Tibial nerve (tissue), 4 donors: ENCODE data around the gene ADAMTSL1. TPM values are rescaled to one million over a fixed set of nuclear protein-coding genes. Genes with fewer than 3 reads are reported as not detected.

Source experiments
- DNase-seq, 2 donors: peaks; one replicate each; pipeline ENCODE4 v3.0.0-alpha.2; 2019; ENCODE audit warnings: low spot score in 2 of 2
- H3K27ac ChIP-seq, 4 donors: fragments of 200-600 bp; sonication (generic) in 3 of 4; one replicate each; pipeline ENCODE4 v1.5.1; 2017 to 2019; ENCODE audit warnings: mild to moderate bottlenecking in 1 of 4
- H3K27me3 ChIP-seq, 2 donors: fragments of 200-600 bp; sonication (generic) in 1 of 2; one replicate each; pipeline versions ENCODE4 v1.5.1 to v1.6.0; 2017 to 2019
- H3K36me3 ChIP-seq, 3 donors: fragments of 200-600 bp; sonication (generic); one replicate each; pipeline ENCODE4 v1.5.1; 2018 to 2019
- H3K4me1 ChIP-seq, 4 donors: fragments of 200-600 bp; sonication (generic) in 3 of 4; one replicate each; pipeline ENCODE4 v1.5.1; 2017 to 2019
- H3K4me3 ChIP-seq, 4 donors: fragments of 200-600 bp; sonication (generic) in 3 of 4; one replicate each; pipeline ENCODE4 v1.5.1; 2017 to 2019; ENCODE audit warnings: mild to moderate bottlenecking in 1 of 4, moderate library complexity in 1 of 4
- H3K9me3 ChIP-seq, 4 donors: fragments of 200-600 bp; sonication (generic) in 3 of 4; one replicate each; pipeline ENCODE4 v1.5.1; 2017 to 2019
- CTCF ChIP-seq, 5 experiments: fragments of 200-600 bp in 3 of 5; fragments of 450-650 bp in 2 of 5; sonication (generic) in 3 of 5; IDR thresholded peaks; one replicate each; pipeline ENCODE4 v1.5.1; 2016 to 2019; ENCODE audit warnings: antibody characterized with exemption in 5 of 5, mild to moderate bottlenecking in 3 of 5, moderate library complexity in 2 of 5
- EP300 ChIP-seq, 2 donors: sonication (generic); formaldehyde crosslinking; IDR thresholded peaks; one replicate each; pipeline ENCODE4 v1.6.1; 2017; ENCODE audit warnings: antibody characterized with exemption in 2 of 2, mild to moderate bottlenecking in 1 of 2
- POLR2A ChIP-seq, 2 donors: fragments of 450-650 bp; IDR thresholded peaks; one replicate each; pipeline ENCODE4 v1.6.1; 2017; ENCODE audit warnings: antibody characterized with exemption in 2 of 2, mild to moderate bottlenecking in 2 of 2, moderate library complexity in 2 of 2
- WGBS, 2 donors: methylation state at CpG; one replicate each; pipeline ENCODE4 v1.1.5; 2018; 5-methylcytosine and 5-hydroxymethylcytosine counted together
- total RNA-seq, 4 donors: library from RNA; depleted of rRNA; stranded (reverse); fragments of >200 nt; gene quantifications; one replicate each; pipeline ENCODE4 v1.1.0, GENCODE V29; 2016

ADAMTSL1 gene
- total RNA-seq, 4 donors from 2014 or later = 11.9 to 27.1 (median 21.3) TPM

- Histone ChIP-seq H3K9me3 (no peaks in the 10 kb centered on the region), H3K36me3 (no peaks in the 10 kb centered on the region), H3K4me1 (peaks cover 0 to 17% (median under 1%) of the 10 kb centered on the region in 4 donors), H3K4me3 (no peak overlapping the region), H3K27me3 (no peaks in the 10 kb centered on the region), H3K27ac (no peak overlapping the region)
- TF ChIP-seq EP300 (IDR thresholded peaks at IDR 0.05) = no peak
- TF ChIP-seq POLR2A (IDR thresholded peaks at IDR 0.05) = no peak
- TF ChIP-seq CTCF (IDR thresholded peaks at IDR 0.05) = no peak
- WGBS, 2 donors = 81 to 87% methylated on average over 3 of the region's 3 CpGs
- no peak for DNase-seq
Measured at GRCh38 chr9:18569941-18570630, 96.1 kb downstream of the ADAMTSL1 start.

GRCh38 chr9:18573021-18573556 lies 99.1 kb downstream of the ADAMTSL1 start:
- 90 to 95% methylated on average over 1 of the region's 1 CpG for WGBS, 2 donors

GRCh38 chr9:18575686-18576085 lies 101.7 kb downstream of the ADAMTSL1 start:
- H3K27ac ChIP-seq = no peak overlapping the region
- 15 to 42% methylated on average over 1 of the region's 1 CpG for WGBS, 2 donors
- no peaks in the 10 kb centered on the region for H3K36me3 ChIP-seq
- peaks cover 0 to 10% (median 2%) of the 10 kb centered on the region in 4 donors for H3K4me1 ChIP-seq
- no peak overlapping the region for H3K4me3 ChIP-seq
- no peaks in the 10 kb centered on the region for H3K9me3 ChIP-seq
- TF ChIP-seq CTCF (IDR thresholded peaks at IDR 0.05) (no peak), EP300 (IDR thresholded peaks at IDR 0.05) (no peak), POLR2A (IDR thresholded peaks at IDR 0.05) (no peak)
- DNase-seq = no peak
- H3K27me3 ChIP-seq = no peaks in the 10 kb centered on the region

More at GRCh38 chr9:18573021-18573556, 99.1 kb downstream of the ADAMTSL1 start:
- H3K9me3 ChIP-seq = no peaks in the 10 kb centered on the region
- H3K27ac ChIP-seq = no peak overlapping the region
- H3K4me1 ChIP-seq = peaks cover 0 to 11% (median 0%) of the 10 kb centered on the region in 4 donors
- TF ChIP-seq CTCF (IDR thresholded peaks at IDR 0.05) (no peak), POLR2A (IDR thresholded peaks at IDR 0.05) (no peak), EP300 (IDR thresholded peaks at IDR 0.05) (no peak)
- H3K27me3 ChIP-seq = no peaks in the 10 kb centered on the region
- no peaks in the 10 kb centered on the region for H3K36me3 ChIP-seq
- DNase-seq = no peak
- no peak overlapping the region for H3K4me3 ChIP-seq

DNA sequence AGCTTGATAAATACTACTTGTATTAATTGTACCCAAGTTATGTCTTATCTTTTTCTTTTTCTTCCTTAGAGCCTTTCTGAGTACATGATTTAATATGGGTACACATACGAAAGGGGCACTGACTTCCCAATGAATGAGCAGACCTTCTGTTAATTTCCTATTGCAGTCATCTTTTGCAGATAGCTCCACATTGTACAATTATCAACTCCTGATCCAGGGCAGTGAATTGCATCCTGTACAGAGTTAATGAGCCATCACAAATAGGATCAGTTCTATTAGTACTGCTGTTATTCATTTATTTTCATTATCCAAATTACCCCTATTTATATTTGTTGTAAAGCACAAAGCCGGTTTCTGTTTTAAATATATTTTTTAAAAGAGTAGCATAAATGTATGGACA lies 105.6 kb downstream of the ADAMTSL1 start:
- H3K4me1 ChIP-seq = peaks cover 0 to 8% (median 2%) of the 10 kb centered on the region in 4 donors
- no peaks in the 10 kb centered on the region for H3K9me3 ChIP-seq
- no peak overlapping the region for H3K27ac ChIP-seq
- no peak for TF ChIP-seq CTCF (IDR thresholded peaks at IDR 0.05)
- no peak for TF ChIP-seq POLR2A (IDR thresholded peaks at IDR 0.05)
- no peak for TF ChIP-seq EP300 (IDR thresholded peaks at IDR 0.05)
- 83 to 85% methylated on average over 2 of the region's 2 CpGs for WGBS, 2 donors
- no peaks in the 10 kb centered on the region for H3K27me3 ChIP-seq
- H3K36me3 ChIP-seq = no peaks in the 10 kb centered on the region
- DNase-seq = no peak
- no peak overlapping the region for H3K4me3 ChIP-seq

GRCh38 chr9:18580151-18580550 lies 106.2 kb downstream of the ADAMTSL1 start:
- 39 to 44% methylated on average over 1 of the region's 1 CpG for WGBS, 2 donors
- H3K27ac ChIP-seq = no peak overlapping the region

More at GRCh38 chr9:18580151-18580550, 106.2 kb downstream of the ADAMTSL1 start:
- Histone ChIP-seq H3K4me1 (peaks cover 0 to 8% (median 2%) of the 10 kb centered on the region in 4 donors), H3K9me3 (no peaks in the 10 kb centered on the region), H3K4me3 (no peak overlapping the region), H3K36me3 (no peaks in the 10 kb centered on the region), H3K27me3 (no peaks in the 10 kb centered on the region)
- no peak for TF ChIP-seq CTCF (IDR thresholded peaks at IDR 0.05)
- TF ChIP-seq POLR2A (IDR thresholded peaks at IDR 0.05) = no peak
- no peak for TF ChIP-seq EP300 (IDR thresholded peaks at IDR 0.05)
- DNase-seq = no peak
